GM21717 (cell line): ENCODE measurements around the gene TJAP1.

Experiments
- ATAC-seq: cut with Tn5 transposase; IDR thresholded peaks from one replicate; pipeline ENCODE4 v1.9.1; 2021; ENCODE audit warnings: mild to moderate bottlenecking, moderate library complexity; ENCODE audit not compliant: unreplicated experiment

Gene TJAP1, protein sequence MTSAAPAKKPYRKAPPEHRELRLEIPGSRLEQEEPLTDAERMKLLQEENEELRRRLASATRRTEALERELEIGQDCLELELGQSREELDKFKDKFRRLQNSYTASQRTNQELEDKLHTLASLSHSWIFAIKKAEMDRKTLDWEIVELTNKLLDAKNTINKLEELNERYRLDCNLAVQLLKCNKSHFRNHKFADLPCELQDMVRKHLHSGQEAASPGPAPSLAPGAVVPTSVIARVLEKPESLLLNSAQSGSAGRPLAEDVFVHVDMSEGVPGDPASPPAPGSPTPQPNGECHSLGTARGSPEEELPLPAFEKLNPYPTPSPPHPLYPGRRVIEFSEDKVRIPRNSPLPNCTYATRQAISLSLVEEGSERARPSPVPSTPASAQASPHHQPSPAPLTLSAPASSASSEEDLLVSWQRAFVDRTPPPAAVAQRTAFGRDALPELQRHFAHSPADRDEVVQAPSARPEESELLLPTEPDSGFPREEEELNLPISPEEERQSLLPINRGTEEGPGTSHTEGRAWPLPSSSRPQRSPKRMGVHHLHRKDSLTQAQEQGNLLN

DNA sequence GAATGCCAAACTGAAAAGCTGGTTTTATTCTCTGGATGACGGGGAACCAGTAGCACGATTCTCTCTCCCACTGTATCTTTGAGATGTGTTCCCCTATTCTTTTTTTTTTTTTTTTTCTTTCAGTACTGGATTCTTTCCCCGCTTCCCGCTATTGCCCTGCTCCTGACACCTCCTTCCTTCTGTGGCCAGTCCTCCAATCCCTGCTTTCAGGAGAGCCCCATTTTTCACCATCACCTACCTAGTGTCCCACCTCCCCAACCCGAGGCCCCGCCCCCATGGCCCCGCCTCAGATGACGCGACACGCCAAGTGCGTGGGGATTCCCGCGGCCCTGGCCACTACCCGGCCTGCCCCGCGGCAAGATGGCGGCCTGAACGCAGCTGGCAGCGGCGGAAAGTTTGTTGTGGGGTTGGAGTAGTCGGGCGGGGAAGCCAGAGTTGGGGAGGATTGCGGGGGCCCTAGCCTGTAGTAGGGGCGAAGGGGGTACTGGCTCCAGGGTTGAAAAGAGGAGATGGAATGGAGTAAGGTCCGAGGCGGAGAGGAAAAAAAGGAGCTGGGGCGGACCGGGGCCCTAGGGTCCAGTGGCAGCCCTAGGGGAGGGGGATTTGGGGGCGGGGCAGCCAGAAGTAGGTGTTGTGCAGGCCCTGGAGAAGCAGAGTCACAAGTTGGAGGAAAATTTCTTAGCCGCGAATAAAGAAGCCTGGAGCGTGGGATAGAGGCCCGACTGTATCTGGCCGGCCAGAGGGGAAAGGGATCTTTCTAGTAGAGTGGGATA, at the start of gene TJAP1:
Gene TJAP1, plus strand, starts transcription at position 336 of the 773 bp plus-strand sequence. CDS start 21,432 bp downstream, outside the sequence.
- peak; percentile 93 for ATAC-seq

DNA sequence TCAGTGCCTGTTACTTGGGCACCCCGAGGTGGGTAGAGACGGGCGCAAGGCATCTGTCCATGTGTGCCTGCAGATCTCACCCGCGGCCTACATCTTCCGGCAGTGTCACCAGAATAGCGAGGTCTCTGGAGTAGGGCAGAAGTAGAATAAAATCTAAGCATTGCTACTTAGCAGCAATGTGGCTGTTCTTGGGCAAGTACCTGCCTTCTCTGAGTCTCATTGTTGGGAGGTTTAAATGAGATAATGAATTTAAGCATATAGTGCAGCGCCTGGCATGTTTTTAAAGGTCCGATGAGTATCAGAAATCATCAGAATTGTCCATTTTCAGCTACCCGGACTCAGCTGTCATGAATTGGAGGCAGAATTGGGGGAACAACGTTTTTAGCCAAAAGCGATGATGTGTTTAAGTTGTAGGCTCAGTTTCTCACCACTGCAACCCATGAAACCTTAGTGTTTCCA, 49.2 kb upstream of the TJAP1 start:
- no peak for ATAC-seq

DNA sequence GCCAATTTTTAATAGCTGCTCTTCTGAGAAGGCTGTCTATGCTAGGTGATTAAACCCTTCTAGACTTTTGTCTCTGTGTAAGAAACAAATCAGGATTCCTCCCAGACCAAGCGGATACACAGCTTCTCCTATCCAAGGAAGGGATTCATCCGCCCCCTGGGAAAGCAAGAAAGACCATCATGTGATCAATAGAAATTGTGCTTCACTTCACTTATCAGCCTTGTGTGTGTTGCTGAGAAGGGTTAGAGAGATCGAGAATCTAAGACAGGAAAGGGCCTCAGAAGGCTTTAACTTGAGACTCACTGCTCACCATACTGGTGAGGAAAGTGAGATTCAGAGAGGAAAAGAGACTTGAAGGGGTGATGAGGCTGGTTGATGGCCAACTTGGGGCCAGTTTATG, 48.5 kb upstream of the TJAP1 start:
- no peak for ATAC-seq

DNA sequence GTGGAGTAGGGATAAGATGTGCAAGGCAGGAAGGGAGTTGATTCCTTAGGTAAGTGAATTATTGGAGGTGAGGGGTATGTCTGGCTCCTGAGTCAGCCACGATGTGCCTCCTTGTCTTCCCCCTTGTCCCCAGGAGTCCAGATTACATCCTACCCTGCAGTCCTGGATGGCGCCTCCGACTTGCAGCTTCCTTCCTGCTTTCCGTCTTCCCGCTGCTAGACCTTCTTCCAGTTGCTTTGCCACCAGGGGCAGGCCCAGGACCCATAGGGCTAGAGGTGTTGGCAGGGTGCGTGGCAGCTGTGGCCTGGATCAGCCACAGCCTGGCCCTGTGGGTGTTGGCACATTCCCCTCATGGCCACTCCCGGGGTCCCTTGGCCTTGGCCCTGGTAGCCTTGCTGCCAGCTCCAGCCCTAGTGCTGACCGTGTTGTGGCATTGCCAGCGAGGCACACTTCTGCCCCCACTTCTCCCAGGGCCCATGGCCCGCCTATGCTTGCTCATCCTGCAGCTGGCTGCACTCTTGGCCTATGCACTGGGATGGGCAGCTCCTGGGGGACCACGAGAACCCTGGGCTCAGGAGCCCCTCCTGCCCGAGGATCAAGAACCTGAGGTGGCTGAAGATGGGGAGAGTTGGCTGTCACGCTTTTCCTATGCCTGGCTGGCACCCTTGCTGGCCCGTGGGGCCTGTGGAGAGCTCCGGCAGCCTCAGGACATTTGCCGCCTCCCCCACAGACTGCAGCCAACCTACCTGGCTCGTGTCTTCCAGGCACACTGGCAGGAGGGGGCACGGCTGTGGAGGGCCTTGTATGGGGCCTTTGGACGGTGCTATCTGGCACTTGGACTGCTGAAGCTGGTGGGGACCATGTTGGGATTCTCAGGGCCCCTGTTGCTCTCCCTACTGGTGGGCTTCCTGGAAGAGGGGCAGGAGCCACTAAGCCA, 45.1 kb upstream of the TJAP1 start:
- no peak for ATAC-seq

DNA sequence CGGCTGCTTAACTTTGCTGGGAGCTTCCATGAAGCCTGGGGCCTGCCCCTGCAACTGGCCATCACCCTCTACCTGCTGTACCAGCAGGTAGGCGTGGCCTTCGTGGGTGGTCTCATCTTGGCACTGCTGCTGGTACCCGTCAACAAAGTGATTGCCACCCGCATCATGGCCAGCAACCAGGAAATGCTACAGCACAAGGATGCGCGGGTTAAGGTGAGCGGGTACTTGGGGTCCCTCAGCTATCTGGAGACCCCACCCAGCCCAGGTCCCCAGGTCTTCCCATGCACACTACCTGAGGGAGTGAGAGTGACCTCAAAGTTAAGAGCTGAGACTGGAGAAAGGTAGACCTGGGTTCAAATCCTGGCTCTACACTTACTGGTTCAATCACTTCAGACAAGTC, 44.2 kb upstream of the TJAP1 start:
- ATAC-seq = no peak

DNA sequence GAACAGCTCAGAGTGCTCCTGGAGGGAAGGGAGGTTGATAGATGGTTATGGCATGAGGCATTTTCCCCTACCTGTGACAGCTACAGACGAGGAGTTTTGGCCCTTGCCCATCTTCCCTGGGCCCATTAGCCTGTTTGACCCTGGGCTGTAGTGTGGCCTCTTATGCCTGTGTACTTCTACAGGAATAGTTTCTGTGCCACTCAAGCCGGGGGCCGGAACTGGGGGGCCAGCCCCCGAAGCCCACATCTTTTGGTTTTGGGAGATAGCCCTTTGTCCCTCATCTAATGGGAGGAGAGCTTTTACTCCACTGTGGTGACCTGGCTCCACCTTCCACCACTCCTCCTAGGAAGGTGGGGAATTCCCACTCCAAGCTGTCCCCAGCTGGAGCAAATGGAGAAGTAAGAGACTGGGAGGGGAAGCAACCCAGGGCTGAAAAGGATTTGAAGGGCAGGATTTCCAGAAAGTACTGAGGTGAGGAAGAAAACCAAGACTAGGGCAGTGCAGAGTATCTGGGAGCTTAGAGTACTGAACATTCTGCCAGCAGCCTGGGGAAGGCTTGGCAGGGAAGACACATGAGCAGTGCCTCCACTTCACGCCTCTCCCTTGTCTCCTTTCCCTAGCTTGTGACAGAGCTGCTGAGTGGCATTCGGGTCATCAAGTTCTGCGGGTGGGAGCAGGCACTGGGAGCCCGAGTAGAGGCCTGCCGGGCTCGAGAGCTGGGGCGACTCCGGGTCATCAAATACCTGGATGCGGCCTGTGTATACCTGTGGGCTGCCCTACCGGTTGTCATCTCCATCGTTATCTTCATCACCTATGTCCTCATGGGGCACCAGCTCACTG, 43.1 kb upstream of the TJAP1 start:
- ATAC-seq = no peak

DNA sequence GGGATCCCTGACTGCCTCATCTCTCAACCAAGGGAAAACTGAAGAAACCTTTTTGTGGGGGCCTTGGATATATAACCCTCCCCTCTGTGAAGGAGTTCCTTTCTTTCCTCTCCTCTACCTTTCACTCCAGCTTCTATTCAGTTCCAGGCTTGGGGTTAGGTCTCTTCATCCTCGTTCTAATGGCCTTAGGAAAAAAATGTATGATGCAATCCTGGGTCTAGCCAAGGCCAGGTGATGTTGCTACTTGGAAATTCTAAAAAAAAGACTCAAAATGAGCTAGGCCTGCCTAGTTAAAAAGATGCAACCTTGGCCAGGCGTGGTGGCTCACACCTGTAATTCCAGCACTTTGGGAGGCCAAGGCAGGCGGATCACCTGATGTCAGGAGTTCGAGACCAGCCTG, 42.4 kb upstream of the TJAP1 start:
- ATAC-seq = no peak

DNA sequence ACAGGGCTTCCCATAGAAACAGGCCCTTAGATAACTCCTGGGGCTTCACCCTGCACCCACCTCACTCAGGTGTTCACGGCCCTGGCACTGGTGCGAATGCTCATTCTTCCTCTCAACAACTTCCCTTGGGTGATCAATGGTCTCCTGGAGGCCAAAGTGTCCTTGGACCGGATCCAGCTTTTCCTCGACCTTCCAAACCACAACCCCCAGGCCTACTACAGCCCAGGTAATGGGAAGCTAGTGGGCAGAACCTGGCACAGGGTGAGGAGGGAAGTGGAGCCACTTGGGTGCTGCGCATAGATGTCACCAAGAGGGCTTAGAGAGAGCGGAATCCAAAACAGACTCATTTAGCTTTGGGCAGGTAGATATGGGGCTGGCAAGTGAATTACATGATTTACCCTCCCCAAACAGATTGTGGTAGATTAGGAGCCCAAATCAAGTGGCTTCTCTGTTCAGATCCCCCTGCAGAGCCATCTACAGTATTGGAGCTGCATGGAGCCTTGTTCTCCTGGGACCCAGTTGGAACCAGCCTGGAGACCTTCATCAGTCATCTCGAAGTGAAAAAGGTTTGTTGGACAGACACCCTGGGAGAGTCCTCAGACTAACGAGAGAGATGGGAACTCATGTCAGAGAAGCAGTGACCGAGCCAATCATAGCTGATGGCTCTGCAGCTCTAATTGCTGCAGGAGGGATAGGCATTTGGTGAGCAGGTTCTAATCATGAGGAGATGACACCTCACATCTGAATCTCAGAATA, 41.5 kb upstream of the TJAP1 start:
- no peak for ATAC-seq

DNA sequence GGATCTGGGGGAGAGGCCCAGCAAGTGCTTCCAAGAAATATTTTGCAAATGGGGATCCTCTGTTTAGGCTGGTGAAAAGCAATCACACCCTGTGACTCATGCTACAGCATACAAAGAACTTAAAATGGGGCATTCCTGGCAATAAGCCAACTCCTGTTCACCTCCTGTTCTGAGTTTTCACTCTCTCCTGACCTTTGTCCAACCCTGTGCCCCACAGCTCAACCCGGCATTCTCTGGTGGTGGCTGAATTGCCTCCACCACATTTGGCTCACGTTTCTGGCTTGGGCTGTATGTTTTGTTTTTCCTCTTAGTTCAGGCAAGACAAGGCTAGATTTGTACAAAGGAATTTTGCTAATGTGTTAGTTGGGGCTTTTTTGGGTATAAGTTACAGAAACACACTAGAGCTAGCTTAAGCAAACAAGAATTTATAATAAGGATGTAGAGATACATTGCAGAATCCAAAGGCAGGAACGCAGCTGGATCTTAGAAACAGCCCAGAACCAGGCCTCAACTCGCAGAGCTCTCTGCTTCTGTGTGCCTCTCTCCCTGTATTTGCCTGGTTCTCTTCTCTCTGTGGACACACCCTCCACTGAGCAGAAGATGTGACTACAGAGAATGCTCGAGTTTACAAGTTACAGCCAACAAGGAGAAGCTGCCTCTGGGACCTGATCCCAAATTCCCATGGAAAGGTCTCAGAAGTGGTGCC, 40.6 kb upstream of the TJAP1 start:
- no peak for ATAC-seq

DNA sequence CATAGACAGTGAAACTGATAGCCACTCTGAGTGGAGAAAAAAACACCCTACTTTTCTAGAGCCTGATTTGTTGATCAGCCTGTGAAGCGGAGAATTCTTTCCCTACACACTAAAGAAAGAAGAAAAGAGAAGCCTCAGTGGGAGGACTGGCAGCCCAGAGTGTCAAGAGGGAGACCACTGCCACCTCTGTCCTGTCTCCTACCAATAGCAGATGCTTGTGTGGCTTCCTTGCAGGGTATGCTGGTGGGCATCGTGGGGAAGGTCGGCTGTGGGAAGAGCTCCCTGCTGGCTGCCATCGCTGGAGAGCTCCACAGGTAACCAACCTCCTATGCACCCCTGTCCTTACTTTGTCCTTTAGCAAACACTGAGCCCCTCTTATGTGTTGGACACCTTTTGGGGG, 39.7 kb upstream of the TJAP1 start:
- no peak for ATAC-seq

DNA sequence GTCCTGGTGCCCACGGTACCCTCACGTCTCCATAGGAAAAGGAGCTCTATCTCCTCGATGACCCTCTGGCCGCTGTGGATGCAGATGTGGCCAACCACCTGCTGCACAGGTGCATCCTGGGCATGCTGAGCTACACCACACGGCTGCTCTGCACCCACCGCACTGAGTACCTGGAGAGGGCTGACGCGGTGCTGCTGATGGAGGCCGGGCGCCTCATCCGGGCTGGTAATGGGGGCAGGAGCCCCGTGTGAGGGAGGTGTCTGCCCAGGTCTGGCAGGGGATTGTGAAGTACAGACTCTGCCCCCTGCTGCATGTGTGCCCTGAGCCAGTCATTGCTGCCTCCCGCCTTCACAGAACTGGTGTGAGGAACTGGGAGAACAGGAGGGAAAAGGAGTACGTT, 34.4 kb upstream of the TJAP1 start:
- ATAC-seq = no peak

DNA sequence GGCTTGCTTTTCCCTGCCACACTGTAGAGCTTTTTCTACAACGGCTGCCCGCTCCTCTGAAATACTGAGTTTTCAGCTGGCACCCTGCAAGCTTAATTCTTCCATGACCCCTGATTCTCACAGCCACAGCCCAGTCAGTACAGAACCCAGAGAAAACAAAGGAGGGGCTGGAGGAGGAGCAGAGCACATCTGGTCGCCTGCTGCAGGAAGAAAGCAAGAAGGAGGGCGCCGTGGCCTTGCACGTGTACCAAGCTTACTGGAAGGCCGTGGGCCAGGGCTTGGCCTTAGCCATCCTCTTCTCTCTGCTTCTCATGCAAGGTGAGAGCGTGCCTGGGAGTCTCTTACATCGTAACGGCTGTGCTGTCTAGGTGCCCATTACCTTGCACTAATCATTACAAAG, 33.3 kb upstream of the TJAP1 start:
- ATAC-seq = no peak

DNA sequence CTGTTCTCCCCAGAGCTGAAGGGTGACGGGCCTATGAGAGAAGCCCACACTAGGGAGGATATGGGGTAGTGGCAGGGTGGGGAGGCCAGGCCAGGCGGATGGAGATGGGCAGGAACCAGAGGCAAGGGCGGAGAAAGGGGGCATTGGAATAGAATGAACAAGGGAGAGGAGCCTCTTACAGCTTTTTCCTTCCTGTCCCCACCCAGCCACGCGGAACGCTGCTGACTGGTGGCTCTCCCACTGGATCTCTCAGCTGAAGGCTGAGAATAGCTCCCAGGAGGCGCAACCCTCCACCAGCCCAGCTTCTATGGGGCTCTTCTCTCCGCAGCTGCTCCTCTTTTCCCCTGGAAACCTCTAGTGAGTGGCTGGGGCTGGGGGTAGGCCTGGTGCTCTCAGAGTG, 32.8 kb upstream of the TJAP1 start:
- ATAC-seq = no peak

DNA sequence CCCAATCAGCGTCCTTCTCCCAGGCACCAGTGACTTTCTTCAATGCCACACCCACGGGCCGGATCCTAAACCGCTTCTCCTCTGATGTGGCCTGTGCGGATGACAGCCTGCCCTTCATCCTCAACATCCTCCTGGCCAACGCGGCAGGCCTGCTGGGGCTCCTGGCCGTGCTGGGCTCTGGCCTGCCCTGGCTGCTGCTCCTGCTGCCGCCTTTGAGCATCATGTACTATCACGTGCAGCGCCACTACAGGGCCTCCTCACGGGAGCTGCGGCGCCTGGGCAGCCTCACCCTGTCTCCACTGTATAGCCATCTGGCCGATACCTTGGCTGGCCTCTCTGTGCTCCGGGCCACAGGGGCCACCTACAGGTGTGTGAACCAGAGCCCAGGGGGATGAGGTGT, 31.8 kb upstream of the TJAP1 start:
- no peak for ATAC-seq

DNA sequence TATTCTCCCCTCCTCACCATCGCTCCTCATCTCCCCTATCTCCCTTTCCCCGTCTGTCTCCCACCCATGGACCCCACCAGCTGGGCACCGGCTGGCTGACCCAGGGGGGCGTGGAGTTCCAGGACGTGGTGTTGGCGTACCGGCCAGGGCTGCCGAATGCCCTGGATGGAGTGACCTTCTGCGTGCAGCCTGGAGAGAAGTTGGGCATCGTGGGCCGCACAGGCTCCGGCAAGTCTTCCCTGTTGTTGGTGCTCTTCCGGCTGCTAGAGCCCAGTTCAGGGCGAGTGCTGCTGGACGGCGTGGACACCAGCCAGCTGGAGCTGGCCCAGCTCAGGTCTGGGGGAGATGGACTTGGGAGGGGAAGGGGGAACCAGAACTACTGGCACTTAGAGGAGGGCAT, 29.8 kb upstream of the TJAP1 start:
- ATAC-seq = no peak

DNA sequence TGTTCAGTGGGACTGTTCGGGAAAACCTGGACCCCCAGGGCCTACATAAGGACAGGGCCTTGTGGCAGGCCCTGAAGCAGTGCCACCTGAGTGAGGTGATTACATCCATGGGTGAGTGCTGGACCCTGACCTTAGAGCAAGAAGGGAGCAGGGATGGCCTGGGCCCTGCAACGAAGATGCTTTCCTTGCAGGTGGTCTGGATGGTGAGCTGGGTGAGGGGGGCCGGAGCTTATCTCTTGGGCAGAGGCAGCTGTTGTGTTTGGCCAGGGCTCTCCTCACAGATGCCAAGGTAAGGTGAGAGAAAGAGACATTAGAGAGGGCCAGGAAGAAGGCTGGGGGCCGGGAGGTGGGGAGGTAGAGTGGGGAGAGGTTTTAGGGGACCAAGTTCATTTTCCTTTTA, 28.5 kb upstream of the TJAP1 start:
- ATAC-seq = no peak

DNA sequence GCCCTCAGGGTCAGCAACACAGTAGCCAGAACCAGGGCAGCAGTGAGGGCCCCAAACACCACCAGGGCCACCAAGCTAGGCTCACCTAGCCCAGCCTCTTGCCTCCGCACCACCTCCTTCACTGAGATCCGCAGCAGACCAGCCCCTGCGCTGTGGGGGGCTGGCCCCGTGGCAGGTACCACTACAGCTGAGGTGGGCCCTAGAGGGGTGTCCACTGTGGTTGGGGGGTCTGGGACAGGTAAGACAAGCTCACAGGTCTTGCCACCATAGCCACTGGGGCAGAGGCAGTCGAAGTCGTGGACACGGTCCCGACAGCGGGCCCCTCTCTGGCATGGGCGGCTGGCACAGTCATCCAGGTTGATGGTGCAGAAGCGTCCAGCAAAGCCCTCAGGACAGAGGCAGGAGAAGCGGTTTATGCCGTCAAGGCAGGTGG, 26.7 kb upstream of the TJAP1 start:
- no peak for ATAC-seq

DNA sequence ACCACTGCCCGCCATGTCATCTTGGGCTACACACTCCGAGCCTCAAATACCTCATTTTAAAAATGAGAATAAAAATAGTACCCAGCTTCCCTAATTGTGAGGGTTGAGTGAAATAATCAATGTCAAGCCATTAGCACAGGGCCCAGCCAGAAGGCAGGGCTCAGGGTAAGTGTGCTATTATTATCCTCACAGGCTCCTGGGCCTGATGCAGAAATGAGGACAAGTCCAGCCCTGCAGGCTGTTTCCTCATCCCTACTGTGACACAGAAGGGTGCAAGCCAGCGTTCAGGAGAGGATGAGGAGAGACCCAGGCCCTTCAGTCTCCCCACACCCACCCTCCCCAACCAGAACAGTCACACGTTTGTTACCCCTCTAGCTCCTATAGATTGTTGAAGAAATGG, 26.0 kb upstream of the TJAP1 start:
- no peak for ATAC-seq

DNA sequence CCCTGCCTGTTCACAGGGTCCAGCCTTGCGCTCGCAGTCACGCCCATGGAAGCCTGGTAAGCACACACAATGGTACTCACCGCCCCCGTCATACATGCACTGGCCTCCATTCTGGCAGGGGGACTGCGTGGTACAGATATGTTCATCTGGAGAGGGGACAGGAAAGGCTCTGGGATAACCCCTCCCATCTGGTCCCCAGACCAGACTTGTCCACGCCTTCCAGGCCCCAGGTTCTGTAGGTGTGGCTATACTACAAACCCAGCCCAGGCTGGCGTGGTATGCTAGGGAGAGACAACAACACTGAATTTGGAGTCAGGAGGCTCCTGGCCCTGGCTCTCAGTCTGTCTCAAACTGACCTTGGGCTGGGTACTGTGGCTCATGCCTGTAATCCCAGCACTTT, 25.4 kb upstream of the TJAP1 start:
- no peak for ATAC-seq
